IPS-18c (cell line): ENCODE results near the gene CDCP2.
A peak's percentile ranks its signal among the peaks of the same experiment; 100 is the strongest.

Experiments
- H3K4me3 ChIP-seq: 2 replicates; pipeline ENCODE4 v1.7.0; 2013; ENCODE audit warnings: low read depth, mild to moderate bottlenecking, low read length, moderate library complexity; ENCODE audit not compliant: insufficient read depth
- H3K9me3 ChIP-seq: one replicate; pipeline ENCODE4 v1.6.1; 2013; ENCODE audit warnings: mild to moderate bottlenecking, low read length, moderate library complexity; ENCODE audit not compliant: control insufficient read depth, insufficient read depth

CDCP2 gene

GRCh38 chr1:54125386-54126070, 27.3 kb downstream of the CDCP2 start:
- no peaks in the 10 kb centered on the region for H3K9me3 ChIP-seq
- H3K4me3 ChIP-seq, result no peak overlapping the region

DNA sequence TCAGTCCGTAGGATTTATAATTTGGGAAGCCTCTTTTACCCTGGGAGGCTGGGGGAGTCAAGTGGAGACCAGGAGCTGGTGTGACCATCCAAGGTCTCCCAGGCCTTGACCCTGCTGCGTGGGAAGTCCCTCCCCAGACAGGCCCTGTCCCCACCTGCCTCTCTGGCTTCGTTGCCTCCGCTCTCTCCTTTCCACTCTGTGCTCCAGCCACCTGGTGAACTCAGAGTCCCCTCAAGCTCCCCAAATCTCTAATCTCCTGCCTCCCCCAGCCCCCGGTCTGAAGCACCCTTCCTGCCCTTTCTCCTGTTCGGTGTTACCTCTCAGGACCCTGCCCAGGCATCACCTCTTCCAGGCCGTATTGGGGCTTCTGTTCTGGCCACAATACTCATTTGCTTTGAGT, 27.9 kb downstream of the CDCP2 start:
- no peaks in the 10 kb centered on the region for H3K9me3 ChIP-seq
- no peak overlapping the region for H3K4me3 ChIP-seq

DNA sequence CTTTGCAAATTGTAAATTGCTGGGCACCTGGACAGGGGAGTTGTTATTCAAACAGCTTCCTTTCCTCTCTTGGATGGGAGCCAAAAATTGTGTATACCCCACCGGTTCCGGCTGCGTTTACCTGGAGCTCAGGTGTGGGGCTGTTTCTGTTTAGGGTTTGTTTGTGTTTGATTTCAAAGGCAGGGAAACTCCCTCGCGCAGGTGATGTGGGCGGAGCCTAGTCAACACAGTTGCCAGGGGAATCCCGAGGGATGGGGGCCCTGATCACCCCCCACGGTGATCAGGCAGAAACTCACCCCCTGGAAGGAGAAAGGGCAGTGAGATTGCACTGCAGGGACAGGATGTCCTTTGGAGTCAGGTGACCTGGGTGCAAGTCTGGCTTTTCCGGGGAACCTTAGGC, 28.3 kb downstream of the CDCP2 start:
- Histone ChIP-seq H3K9me3 (no peaks in the 10 kb centered on the region), H3K4me3 (no peak overlapping the region)

GRCh38 chr1:54122992-54123391, 29.8 kb downstream of the CDCP2 start:
- H3K4me3 ChIP-seq, result no peak overlapping the region
- no peaks in the 10 kb centered on the region for H3K9me3 ChIP-seq

- no peaks in the 10 kb centered on the region for H3K9me3 ChIP-seq
- H3K4me3 ChIP-seq, result peak overlapping the region; percentile 29
Measured at GRCh38 chr1:54122135-54122751, 30.6 kb downstream of the CDCP2 start.

DNA sequence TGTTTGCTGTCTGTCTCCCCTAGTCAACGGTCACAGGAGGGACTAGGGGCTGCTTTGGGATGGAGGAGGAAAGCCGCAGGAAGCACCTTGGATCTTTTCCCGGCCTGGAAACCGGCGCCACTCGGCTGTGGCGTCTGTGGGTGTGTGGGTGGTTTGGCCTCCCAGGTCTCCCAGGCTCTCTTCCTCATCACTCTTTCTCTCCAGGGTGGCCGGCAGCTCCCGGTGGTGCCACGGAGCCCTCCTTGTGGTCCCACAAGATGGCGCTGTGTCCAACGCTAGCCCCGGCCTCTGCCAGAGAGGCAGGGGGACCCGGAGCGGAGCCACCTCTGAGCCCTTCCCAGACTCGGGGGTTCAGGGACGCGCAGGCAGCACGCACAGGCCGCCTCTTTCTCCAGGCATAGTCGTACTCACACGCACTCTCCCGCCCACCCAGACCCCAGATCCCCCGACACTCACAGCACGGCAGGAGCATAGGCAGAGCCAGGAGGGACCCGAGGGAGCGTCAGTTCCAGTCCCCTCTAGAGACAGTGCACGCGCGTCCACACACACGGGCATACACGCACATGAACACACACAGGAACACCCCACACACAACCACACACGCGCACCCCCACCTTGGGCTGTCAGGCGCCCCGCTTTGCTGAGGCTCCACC, 31.2 kb downstream of the CDCP2 start:
- peak overlapping the region; percentile 29 for H3K4me3 ChIP-seq
- H3K9me3 ChIP-seq, result no peaks in the 10 kb centered on the region

GRCh38 chr1:54120698-54121481, 31.9 kb downstream of the CDCP2 start:
- Histone ChIP-seq H3K4me3 (no peak overlapping the region), H3K9me3 (no peaks in the 10 kb centered on the region)

- H3K4me3 ChIP-seq, result no peak overlapping the region
- H3K9me3 ChIP-seq, result no peaks in the 10 kb centered on the region
Measured at GRCh38 chr1:54120018-54120697, 32.6 kb downstream of the CDCP2 start.

GRCh38 chr1:54118704-54119103, 34.1 kb downstream of the CDCP2 start:
- H3K4me3 ChIP-seq, result no peak overlapping the region
- H3K9me3 ChIP-seq, result no peaks in the 10 kb centered on the region

DNA sequence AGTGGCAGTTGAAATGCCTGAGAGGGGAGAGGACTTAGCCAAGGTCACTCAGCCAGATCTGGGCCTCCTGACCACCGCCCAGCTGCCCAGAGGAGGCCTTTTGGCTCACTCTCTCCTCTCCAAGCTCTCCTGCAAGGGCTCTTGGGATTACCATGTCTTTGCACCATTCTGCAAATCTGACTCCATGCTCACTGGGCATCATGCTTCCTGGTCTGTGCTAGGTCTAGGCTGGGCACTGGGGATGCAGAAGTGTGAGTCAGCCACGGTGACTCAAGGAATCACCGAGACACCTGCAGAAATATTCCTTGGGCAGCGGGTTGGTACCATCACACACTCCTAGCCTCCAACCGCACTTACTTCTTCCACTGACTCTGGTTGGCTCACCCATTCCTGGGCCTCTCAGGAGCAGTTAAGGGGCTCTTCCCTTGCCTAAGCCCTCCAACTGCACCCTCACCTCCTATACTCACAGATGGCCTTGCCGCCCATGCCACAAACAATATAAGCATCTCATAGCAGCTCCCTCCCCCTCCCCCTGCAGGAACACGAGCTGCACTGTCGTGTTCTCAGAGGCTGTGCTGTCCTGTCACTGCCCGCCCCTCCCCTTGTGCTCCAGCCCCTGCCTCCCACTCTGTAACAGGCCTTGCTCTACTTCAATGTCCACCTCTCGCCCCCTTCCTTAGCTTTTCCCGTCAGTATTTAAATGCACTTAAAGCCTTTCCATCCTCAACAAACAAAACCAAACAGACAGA, 34.8 kb downstream of the CDCP2 start:
- no peak overlapping the region for H3K4me3 ChIP-seq
- no peaks in the 10 kb centered on the region for H3K9me3 ChIP-seq

- no peak overlapping the region for H3K4me3 ChIP-seq
Measured at GRCh38 chr1:54115520-54115919, 37.3 kb downstream of the CDCP2 start.

DNA sequence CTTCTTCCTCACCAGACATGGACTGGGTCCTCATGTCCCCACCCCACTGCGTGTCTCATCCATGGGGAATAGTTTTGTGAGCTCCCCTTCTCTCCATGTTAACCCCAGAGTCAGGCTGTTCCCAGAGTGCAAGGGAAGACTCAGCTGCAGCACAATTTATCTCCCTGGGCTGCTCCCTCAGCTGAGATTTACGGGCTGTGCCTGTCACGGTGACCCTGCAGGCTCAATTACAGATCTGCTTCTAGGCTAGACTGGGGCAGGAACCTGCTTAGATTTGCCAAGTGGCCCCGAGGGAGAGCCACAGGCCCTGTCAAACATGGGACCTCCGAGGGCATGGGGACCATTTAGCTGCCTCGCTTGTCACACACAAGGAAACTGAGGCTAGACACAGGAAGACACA, 37.8 kb downstream of the CDCP2 start:
- no peaks in the 10 kb centered on the region for H3K9me3 ChIP-seq
- no peak overlapping the region for H3K4me3 ChIP-seq

More at GRCh38 chr1:54115520-54115919, 37.3 kb downstream of the CDCP2 start:
- no peaks in the 10 kb centered on the region for H3K9me3 ChIP-seq

DNA sequence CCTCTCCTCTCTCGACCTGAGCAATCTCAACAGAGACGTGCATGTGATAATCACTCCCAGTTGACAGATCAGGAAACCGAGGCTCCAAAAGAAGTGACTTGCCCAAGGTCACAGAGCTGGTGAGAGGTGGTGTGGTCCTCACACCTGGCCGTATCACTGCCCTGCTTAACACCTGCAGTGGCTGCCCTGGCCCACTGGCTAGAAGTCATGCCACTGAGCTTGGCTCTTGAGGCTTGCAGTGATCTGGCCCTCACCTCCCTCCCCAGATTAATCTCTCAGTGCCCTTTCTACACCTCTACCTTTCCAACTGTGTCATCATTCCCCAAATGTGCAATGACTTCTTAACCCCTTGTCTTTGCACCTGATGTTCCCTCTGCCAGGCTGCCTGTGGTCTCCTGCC, 38.8 kb downstream of the CDCP2 start:
- no peak overlapping the region for H3K4me3 ChIP-seq
- no peaks in the 10 kb centered on the region for H3K9me3 ChIP-seq

GRCh38 chr1:54112705-54113368, 40.0 kb downstream of the CDCP2 start:
- Histone ChIP-seq H3K4me3 (no peak overlapping the region), H3K9me3 (no peaks in the 10 kb centered on the region)

DNA sequence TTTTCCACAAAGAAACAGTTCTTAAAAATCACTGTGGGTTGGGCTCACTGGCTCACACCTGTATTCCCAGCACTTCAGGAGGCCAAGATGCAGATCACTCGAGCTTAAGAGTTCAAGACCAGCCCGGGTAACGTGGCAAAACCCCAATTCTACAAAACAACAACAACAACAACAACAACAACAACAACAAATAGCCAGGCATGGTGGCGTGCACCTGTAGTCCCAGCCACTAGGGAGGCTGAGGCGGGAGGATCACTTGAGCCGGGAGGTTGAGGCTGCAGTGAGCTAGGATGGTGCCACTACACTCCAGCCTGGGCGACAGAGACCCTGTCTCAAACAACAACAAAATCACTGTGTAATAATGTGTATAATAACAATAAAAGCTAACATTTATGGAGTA, 40.8 kb downstream of the CDCP2 start:
- Histone ChIP-seq H3K9me3 (no peaks in the 10 kb centered on the region), H3K4me3 (no peak overlapping the region)

GRCh38 chr1:54111624-54112023, 41.2 kb downstream of the CDCP2 start:
- Histone ChIP-seq H3K9me3 (no peaks in the 10 kb centered on the region), H3K4me3 (no peak overlapping the region)
